ENCODE data around the gene WEE2. TPM values are rescaled to one million over a fixed set of nuclear protein-coding genes. Genes with fewer than 3 reads are reported as not detected.

WEE2 gene
- total and polyA plus RNA-seq, 9 of the 15 experiments (the other 6 are each of a cell fraction or from before 2014, with no cell fraction given), result not detected

DNA sequence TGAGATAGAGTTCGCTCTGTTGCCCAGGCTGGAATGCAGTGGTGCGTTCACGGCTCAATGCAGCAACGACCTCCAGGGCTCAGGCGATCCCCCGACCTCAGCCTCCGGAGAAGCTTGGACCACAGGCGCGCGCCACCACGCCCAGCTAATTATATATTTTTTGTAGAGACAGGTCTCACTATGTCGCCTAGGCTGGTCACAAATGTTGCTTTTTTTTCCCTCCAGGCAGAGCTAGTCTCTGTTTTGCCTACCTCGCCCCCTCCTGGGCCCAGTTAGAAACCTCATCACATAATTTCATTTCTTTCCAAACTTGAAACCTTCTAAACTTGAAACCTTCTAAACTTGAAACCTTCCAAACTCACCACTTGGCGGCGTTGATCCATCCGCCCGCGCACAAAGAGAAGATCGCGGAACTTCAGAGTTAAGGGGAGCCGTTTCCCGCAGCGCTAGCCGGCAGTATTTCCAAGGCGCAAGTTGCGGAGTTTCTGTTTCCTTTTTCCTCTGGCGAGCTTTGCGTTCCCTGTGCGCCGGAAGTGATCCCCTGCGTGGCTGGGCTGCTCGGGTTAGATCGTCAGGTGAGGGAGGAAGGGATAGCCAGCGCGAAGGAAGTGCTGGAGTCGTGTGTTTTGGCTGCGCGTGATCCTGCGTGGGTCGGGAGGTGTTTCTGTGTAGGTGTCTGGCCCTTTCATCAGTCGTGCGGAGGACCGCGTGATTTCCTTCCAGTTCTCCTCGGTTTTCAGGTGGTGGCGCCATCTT, 29.9 kb downstream of the WEE2 start, which contains the start of gene SSBP1 (continued):
- no peak for TF ChIP-seq SRSF1 (IDR thresholded peaks at IDR 0.05; ENCODE audit: low read depth, low read length)
- TF ChIP-seq FOXJ2 (tag; IDR thresholded peaks at IDR 0.05), result peak; percentile 97
- TF ChIP-seq NR4A1 (CRISPR knock-in tag; IDR thresholded peaks at IDR 0.05), result peak; percentile 96; the same call in 1 of the 2 replicates
- TF ChIP-seq NR4A1 (tag; IDR thresholded peaks at IDR 0.05), result peak; percentile 75; the same call in 1 of the 2 replicates
- TF ChIP-seq PTBP1 (IDR thresholded peaks at IDR 0.05; ENCODE audit: low read depth, low read length), result peak; percentile 98
- TF ChIP-seq, protein P1, sequence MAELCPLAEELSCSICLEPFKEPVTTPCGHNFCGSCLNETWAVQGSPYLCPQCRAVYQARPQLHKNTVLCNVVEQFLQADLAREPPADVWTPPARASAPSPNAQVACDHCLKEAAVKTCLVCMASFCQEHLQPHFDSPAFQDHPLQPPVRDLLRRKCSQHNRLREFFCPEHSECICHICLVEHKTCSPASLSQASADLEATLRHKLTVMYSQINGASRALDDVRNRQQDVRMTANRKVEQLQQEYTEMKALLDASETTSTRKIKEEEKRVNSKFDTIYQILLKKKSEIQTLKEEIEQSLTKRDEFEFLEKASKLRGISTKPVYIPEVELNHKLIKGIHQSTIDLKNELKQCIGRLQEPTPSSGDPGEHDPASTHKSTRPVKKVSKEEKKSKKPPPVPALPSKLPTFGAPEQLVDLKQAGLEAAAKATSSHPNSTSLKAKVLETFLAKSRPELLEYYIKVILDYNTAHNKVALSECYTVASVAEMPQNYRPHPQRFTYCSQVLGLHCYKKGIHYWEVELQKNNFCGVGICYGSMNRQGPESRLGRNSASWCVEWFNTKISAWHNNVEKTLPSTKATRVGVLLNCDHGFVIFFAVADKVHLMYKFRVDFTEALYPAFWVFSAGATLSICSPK (IDR thresholded peaks at IDR 0.05; ENCODE audit: borderline replicate concordance), result no peak
- TF ChIP-seq IFI16 (CRISPR knock-in tag; IDR thresholded peaks at IDR 0.05), result 0 out of 2 replicates have a peak, but pooled peaks have one; percentile 38
- TF ChIP-seq MTA1 (IDR thresholded peaks at IDR 0.05; ENCODE audit: borderline replicate concordance), result peak; percentile 98
- TF ChIP-seq, protein P2, sequence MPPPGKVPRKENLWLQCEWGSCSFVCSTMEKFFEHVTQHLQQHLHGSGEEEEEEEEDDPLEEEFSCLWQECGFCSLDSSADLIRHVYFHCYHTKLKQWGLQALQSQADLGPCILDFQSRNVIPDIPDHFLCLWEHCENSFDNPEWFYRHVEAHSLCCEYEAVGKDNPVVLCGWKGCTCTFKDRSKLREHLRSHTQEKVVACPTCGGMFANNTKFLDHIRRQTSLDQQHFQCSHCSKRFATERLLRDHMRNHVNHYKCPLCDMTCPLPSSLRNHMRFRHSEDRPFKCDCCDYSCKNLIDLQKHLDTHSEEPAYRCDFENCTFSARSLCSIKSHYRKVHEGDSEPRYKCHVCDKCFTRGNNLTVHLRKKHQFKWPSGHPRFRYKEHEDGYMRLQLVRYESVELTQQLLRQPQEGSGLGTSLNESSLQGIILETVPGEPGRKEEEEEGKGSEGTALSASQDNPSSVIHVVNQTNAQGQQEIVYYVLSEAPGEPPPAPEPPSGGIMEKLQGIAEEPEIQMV (tag; conservative IDR thresholded peaks at IDR 0.05; ENCODE audit: low read depth), result peak; percentile 42; the same call in 1 of the 2 replicates
- TF ChIP-seq THRAP3 (IDR thresholded peaks at IDR 0.05; ENCODE audit: borderline replicate concordance), result peak; percentile 95
- TF ChIP-seq LCOR (CRISPR knock-in tag; IDR thresholded peaks at IDR 0.05), result peak; percentile 100
- peak; percentile 97 for TF ChIP-seq HBP1 (CRISPR knock-in tag; IDR thresholded peaks at IDR 0.05)
- no peak for TF ChIP-seq PCBP2 (IDR thresholded peaks at IDR 0.05; ENCODE audit: low read depth, low read length, poor library complexity, severe bottlenecking)
- TF ChIP-seq MCM5 (IDR thresholded peaks at IDR 0.05; ENCODE audit: low read depth), result no peak
- peak; percentile 94 for TF ChIP-seq NFATC3 (IDR thresholded peaks at IDR 0.05)
- 0 out of 2 replicates have a peak, but pooled peaks have one; percentile 46 for TF ChIP-seq MTF1 (CRISPR knock-in tag; IDR thresholded peaks at IDR 0.05; ENCODE audit: borderline replicate concordance)
- TF ChIP-seq ZSCAN29 (IDR thresholded peaks at IDR 0.05), result peak; percentile 66; the same call in 1 of the 2 replicates
- TF ChIP-seq SIRT6 (IDR thresholded peaks at IDR 0.05; ENCODE audit: low read depth, low read length), result no peak
- TF ChIP-seq ZBTB12 (CRISPR knock-in tag; IDR thresholded peaks at IDR 0.05), result peak; percentile 87
- peak; percentile 100 for TF ChIP-seq XRCC5 (IDR thresholded peaks at IDR 0.05; ENCODE audit: low read depth, low read length)
- no peak for TF ChIP-seq ZNF785 (CRISPR knock-in tag; IDR thresholded peaks at IDR 0.05)
- peak; percentile 88 to 97 for TF ChIP-seq TBL1XR1 (IDR thresholded peaks at IDR 0.05; ENCODE audit: low read length in 2 of 2)
- no peak for TF ChIP-seq ZNF263 (CRISPR knock-in tag; IDR thresholded peaks at IDR 0.05; ENCODE audit: borderline replicate concordance)
- peak; percentile 59 for TF ChIP-seq KAT2B (IDR thresholded peaks at IDR 0.05; ENCODE audit: low read depth, low read length)

Data from K562 (cell line).